HepG2 (cell line): ENCODE data around the gene HOXA6. TPM values are rescaled to one million over a fixed set of nuclear protein-coding genes. Genes with fewer than 3 reads are reported as not detected.
A peak's percentile ranks its signal among the peaks of the same experiment; 100 is the strongest.

Experiments
- BORCS8-MEF2B ChIP-seq: sonication (generic); formaldehyde crosslinking; IDR thresholded peaks from 2 replicates; pipeline ENCODE4 v1.8.0; 2022; ENCODE audit warnings: mild to moderate bottlenecking, missing genetic modification reagents
- ERF ChIP-seq: IDR thresholded peaks from 2 replicates; pipeline ENCODE4 v1.6.1; 2018; ENCODE audit warnings: missing biosample characterization, missing genetic modification reagents
- FOXM1 ChIP-seq: sonication (generic); formaldehyde crosslinking; IDR thresholded peaks from 2 replicates; pipeline ENCODE4 v1.5.0; 2020; ENCODE audit warnings: missing genetic modification reagents
- MAFK ChIP-seq, 2 experiments: IDR thresholded peaks in 1 of 2; conservative IDR thresholded peaks in 1 of 2; 2 replicates each; pipeline ENCODE4 v1.6.1; 2011; ENCODE audit warnings: improper control_type of control experiment in 2 of 2, low read length in 2 of 2
- MEF2D ChIP-seq: sonication (generic); formaldehyde crosslinking; IDR thresholded peaks from 2 replicates; pipeline ENCODE4 v1.5.1; 2020; ENCODE audit warnings: mild to moderate bottlenecking, missing genetic modification reagents
- MTF2 ChIP-seq: sonication (generic); formaldehyde crosslinking; IDR thresholded peaks from 2 replicates; pipeline ENCODE4 v1.5.0; 2020; ENCODE audit warnings: missing genetic modification reagents, borderline replicate concordance
- RAD21 ChIP-seq: fragments of 450-650 bp; formaldehyde crosslinking; IDR thresholded peaks from 2 replicates; pipeline ENCODE4 v1.5.0; 2020; ENCODE audit warnings: mild to moderate bottlenecking
- RBM22 ChIP-seq: fragments of 200-400 bp; formaldehyde crosslinking; optimal IDR thresholded peaks from 2 replicates; pipeline ENCODE3; 2017; ENCODE audit warnings: mild to moderate bottlenecking, low read length, moderate library complexity
- SAP130 ChIP-seq: IDR thresholded peaks from 2 replicates; pipeline ENCODE4 v1.6.1; 2016; ENCODE audit warnings: low read depth
- SPEN ChIP-seq: sonication (generic); formaldehyde crosslinking; IDR thresholded peaks from 2 replicates; pipeline ENCODE4 v1.5.1; 2020; ENCODE audit warnings: low read depth, mild to moderate bottlenecking, missing genetic modification reagents
- STAG1 ChIP-seq: sonication (generic); formaldehyde crosslinking; IDR thresholded peaks from 2 replicates; pipeline ENCODE4 v1.4.0; 2020; ENCODE audit warnings: missing genetic modification reagents
- TBL1XR1 ChIP-seq: fragments of 150-350 bp; IDR thresholded peaks from 2 replicates; pipeline ENCODE4 v1.6.1; 2014; ENCODE audit warnings: borderline replicate concordance, low read length; ENCODE audit not compliant: partially characterized antibody
- U2AF2 ChIP-seq: fragments of 200-400 bp; formaldehyde crosslinking; IDR thresholded peaks from 2 replicates; pipeline ENCODE4 v1.6.1; 2017; ENCODE audit warnings: low read depth, mild to moderate bottlenecking, low read length
- ZBTB44 ChIP-seq: sonication (generic); formaldehyde crosslinking; IDR thresholded peaks from 2 replicates; pipeline ENCODE4 v1.4.0; 2020; ENCODE audit warnings: missing genetic modification reagents
- ZNF501 ChIP-seq: sonication (generic); formaldehyde crosslinking; IDR thresholded peaks from 2 replicates; pipeline ENCODE4 v1.5.1; 2020; ENCODE audit warnings: mild to moderate bottlenecking, moderate library complexity, missing genetic modification reagents
- ZNF543 ChIP-seq: sonication (generic); formaldehyde crosslinking; IDR thresholded peaks from 2 replicates; pipeline ENCODE4 v1.4.0; 2020; ENCODE audit warnings: mild to moderate bottlenecking, missing genetic modification reagents
- ZNF576 ChIP-seq: sonication (generic); formaldehyde crosslinking; IDR thresholded peaks from 2 replicates; pipeline ENCODE4 v1.4.0; 2020; ENCODE audit warnings: mild to moderate bottlenecking, missing genetic modification reagents
- ZNF598 ChIP-seq: sonication (generic); formaldehyde crosslinking; IDR thresholded peaks from 2 replicates; pipeline ENCODE4 v1.5.1; 2020; ENCODE audit warnings: mild to moderate bottlenecking, missing genetic modification reagents, borderline replicate concordance
- ZNF646 ChIP-seq: sonication (generic); formaldehyde crosslinking; IDR thresholded peaks from 2 replicates; pipeline ENCODE4 v1.9.0; 2021; ENCODE audit warnings: mild to moderate bottlenecking, missing genetic modification reagents
- ZNF879 ChIP-seq: sonication (generic); formaldehyde crosslinking; IDR thresholded peaks from 2 replicates; pipeline ENCODE4 v1.8.1; 2023; ENCODE audit warnings: missing genetic modification reagents
- polyA plus RNA-seq, 8 experiments: library from polyadenylated mRNA; depleted of rRNA in 3 of 8; stranded (reverse) in 7 of 8; unstranded in 1 of 8; fragments of >200 nt; fragmentation: Illumina TruSeq in 4 of 8; extraction: Trizol in 4 of 8; gene quantifications; 2 replicates each; pipeline versions ENCODE4 v1.2.1 to v1.2.3, GENCODE V29; 2011 to 2016; ENCODE audit warnings: low read depth in 4 of 8, missing spikeins in 1 of 8, mixed read lengths in 1 of 8; ENCODE audit not compliant: insufficient read depth in 1 of 8
- total RNA-seq, 5 experiments: library from RNA; depleted of rRNA; stranded (reverse); fragments of >200 nt; fragmentation: Illumina TruSeq; extraction: Trizol; gene quantifications; 2 replicates each; pipeline ENCODE4 v1.2.3, GENCODE V29; 2016; ENCODE audit warnings: low read depth in 1 of 5

Gene HOXA6
- total and polyA plus RNA-seq, 2 of the 13 experiments (the other 11 are each of a cell fraction or from before 2014, with no cell fraction given): 1.3 to 1.5 TPM

GRCh38 chr7:27122077-27122910 lies 25.3 kb downstream of the HOXA6 start (continued):
- no peak for TF ChIP-seq ZBTB44
- peak; percentile 54 for TF ChIP-seq SPEN
- TF ChIP-seq ZNF598 (CRISPR knock-in tag): no peak
- TF ChIP-seq U2AF2: no peak
- TF ChIP-seq ZNF576: no peak
- peak; percentile 86 for TF ChIP-seq ZNF543 (CRISPR knock-in tag)
- TF ChIP-seq ZNF501: peak; percentile 76
- no peak for TF ChIP-seq FOXM1 (CRISPR knock-in tag)
- TF ChIP-seq TBL1XR1: no peak
- peak; percentile 89 for TF ChIP-seq SAP130 (CRISPR knock-in tag)
- peak; percentile 55; the same call in 1 of the 2 replicates for TF ChIP-seq BORCS8-MEF2B (CRISPR knock-in tag)
- TF ChIP-seq MEF2D (CRISPR knock-in tag): 0 out of 2 replicates have a peak, but pooled peaks have one; percentile 38
- no peak for TF ChIP-seq MAFK (conservative IDR thresholded peaks at IDR 0.05 in 1 of 2, IDR thresholded peaks at IDR 0.05 in 1 of 2; ENCODE audit: low read length in 2 of 2)
- peak; percentile 65 for TF ChIP-seq ERF (CRISPR knock-in tag)
- peak; percentile 9; the same call in 1 of the 2 replicates for TF ChIP-seq STAG1 (CRISPR knock-in tag)
- TF ChIP-seq ZNF879 (CRISPR knock-in tag): no peak
- peak; percentile 19; the same call in 1 of the 2 replicates for TF ChIP-seq RAD21 (CRISPR knock-in tag)
- TF ChIP-seq MTF2 (CRISPR knock-in tag): 0 out of 2 replicates have a peak, but pooled peaks have one; percentile 29
- TF ChIP-seq RBM22: no peak
- TF ChIP-seq ZNF646 (CRISPR knock-in tag): no peak
